Karpas-422 (cell line): ENCODE results near the gene ILK. TPM values are rescaled to one million over a fixed set of nuclear protein-coding genes. Genes with fewer than 3 reads are reported as not detected.

Experiments
- DNase-seq: peaks from one replicate; pipeline ENCODE4 v3.0.0-alpha.2; 2015
- H2AFZ ChIP-seq: fragments of 200-600 bp; sonication (generic); 2 replicates; pipeline ENCODE4 v1.6.1; 2014; ENCODE audit warnings: antibody characterized with exemption, low read length, mixed read lengths
- H3K27ac ChIP-seq: fragments of 200-600 bp; sonication (generic); 2 replicates; pipeline ENCODE4 v1.5.1; 2014; ENCODE audit warnings: mild to moderate bottlenecking, low read length, moderate library complexity
- H3K27me3 ChIP-seq: fragments of 200-600 bp; sonication (generic); 2 replicates; pipeline ENCODE4 v1.6.1; 2014; ENCODE audit warnings: low read length, mixed read lengths
- H3K36me3 ChIP-seq: fragments of 200-600 bp; sonication (generic); 2 replicates; pipeline ENCODE4 v1.6.1; 2014; ENCODE audit warnings: low read length, mixed read lengths; ENCODE audit not compliant: insufficient read depth
- H3K4me1 ChIP-seq: fragments of 200-600 bp; sonication (generic); 2 replicates; pipeline ENCODE4 v1.6.1; 2014; ENCODE audit warnings: mild to moderate bottlenecking, low read length, mixed read lengths
- H3K4me2 ChIP-seq: fragments of 200-600 bp; sonication (generic); 2 replicates; pipeline ENCODE4 v1.6.1; 2014; ENCODE audit warnings: low read length, low read depth, mild to moderate bottlenecking; ENCODE audit not compliant: poor library complexity, severe bottlenecking
- H3K4me3 ChIP-seq: fragments of 200-600 bp; sonication (generic); 2 replicates; pipeline ENCODE4 v1.5.1; 2014; ENCODE audit warnings: mild to moderate bottlenecking, antibody characterized with exemption, low read length, mixed read lengths
- H3K79me2 ChIP-seq: fragments of 200-600 bp; sonication (generic); 2 replicates; pipeline ENCODE4 v1.6.1; 2014; ENCODE audit warnings: mild to moderate bottlenecking, low read length, mixed read lengths
- H3K9ac ChIP-seq: fragments of 200-600 bp; sonication (generic); 2 replicates; pipeline ENCODE4 v1.6.0; 2014; ENCODE audit warnings: low read length
- H3K9me2 ChIP-seq: fragments of 200-600 bp; sonication (generic), shearing (Covaris generic); replicated peaks from 2 replicates; pipeline ENCODE4 v1.6.0; 2014; ENCODE audit warnings: mild to moderate bottlenecking, low read length, moderate library complexity; ENCODE audit not compliant: insufficient read depth
- H3K9me3 ChIP-seq: fragments of 300-700, 200-600 bp; sonication (generic); 2 replicates; pipeline ENCODE4 v1.6.1; 2014; ENCODE audit warnings: low read length, mixed read lengths
- H4K20me1 ChIP-seq: fragments of 200-600 bp; sonication (generic); 2 replicates; pipeline ENCODE4 v1.6.1; 2014; ENCODE audit warnings: mild to moderate bottlenecking, antibody characterized with exemption, low read length, low read depth; ENCODE audit not compliant: insufficient read depth
- total RNA-seq: library from RNA; depleted of rRNA; stranded (reverse); fragments of >200 nt; shearing (Covaris generic); gene quantifications from 2 replicates; pipeline ENCODE4 v1.2.3, GENCODE V29; 2014; ENCODE audit warnings: low replicate concordance

Gene ILK
- total RNA-seq, 1 experiment from 2014 or later = 48.6 TPM

DNA sequence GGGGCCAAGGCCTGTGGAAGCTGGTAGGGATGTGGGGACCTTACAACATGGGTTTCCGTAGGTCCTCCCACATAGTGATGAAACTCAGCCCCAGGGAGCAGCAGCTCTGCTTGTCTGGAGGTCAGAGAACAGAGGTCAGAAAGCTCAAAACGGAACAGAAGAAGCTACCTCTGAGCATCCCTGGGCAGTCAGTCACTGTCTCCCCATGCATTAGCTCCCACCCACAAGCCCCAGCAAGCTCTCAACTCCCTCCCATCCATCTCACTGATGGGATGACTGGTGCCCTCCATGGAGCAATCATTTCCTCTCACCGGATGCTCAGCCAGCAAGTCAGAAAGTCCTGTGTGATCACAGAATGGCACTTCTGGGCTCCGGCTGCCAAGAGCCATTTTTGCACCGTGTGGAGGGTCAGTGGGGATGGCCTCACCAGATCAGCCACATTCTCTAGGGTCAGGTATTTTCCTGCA lies 13.8 kb downstream of the ILK start:
- peak overlapping the region; percentile 100 for H3K4me2 ChIP-seq
- H2AFZ ChIP-seq = no peak overlapping the region
- no peaks in the 10 kb centered on the region for H3K36me3 ChIP-seq
- no peak overlapping the region for H3K4me3 ChIP-seq
- H3K27me3 ChIP-seq = no peaks in the 10 kb centered on the region
- no peak overlapping the region for H3K27ac ChIP-seq
- H3K9me3 ChIP-seq = no peaks in the 10 kb centered on the region
- no peak overlapping the region for H3K9ac ChIP-seq
- peaks cover 14% of the 10 kb centered on the region for H3K79me2 ChIP-seq
- no peaks in the 10 kb centered on the region for H4K20me1 ChIP-seq
- H3K9me2 ChIP-seq = no peaks in the 10 kb centered on the region
- DNase-seq = no peak
- peaks cover 32% of the 10 kb centered on the region for H3K4me1 ChIP-seq

DNA sequence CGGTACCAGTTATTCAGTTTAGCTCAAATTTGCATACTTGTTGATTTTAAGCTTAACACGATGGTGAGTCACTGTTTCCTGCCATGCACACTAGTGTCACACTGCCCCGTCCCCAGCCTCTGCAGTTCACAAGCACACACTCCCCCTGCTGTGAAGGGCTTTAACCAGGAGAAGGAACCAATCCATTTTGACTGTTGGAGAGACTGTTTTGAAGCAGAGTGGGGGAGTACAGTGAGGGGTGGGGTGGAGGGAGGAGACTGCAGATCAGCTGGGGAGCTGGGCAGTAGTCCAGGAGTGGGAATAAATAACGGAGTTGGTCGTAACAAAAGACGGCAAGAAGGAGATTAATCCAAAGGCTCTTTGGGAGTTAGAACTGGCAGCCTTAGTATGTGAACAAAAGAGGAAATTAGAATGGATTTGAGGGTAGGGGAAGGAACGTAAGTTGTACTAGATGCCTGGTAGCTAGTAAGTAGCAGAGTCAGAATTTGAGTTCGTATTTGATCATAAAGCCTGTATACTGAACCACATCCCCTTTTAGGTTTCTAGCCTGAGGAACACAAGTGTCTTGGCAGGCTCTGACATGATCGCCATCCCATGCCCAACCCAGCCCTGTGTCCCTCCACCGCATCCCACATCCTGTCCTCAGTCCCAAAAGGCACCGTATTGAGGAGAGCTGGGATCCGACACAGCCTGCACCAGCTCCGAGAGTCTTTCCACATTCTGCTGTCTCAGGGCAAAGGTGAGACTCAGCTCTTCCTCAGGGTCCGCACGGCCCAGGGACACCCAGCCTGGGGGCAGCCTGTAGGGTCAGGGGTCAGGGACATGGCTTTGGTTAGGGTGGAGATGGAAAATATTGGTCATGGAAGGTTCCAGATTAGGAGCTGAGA lies 14.8 kb downstream of the ILK start:
- DNase-seq = peak; percentile 59
- Histone ChIP-seq H3K79me2 (peaks cover 14% of the 10 kb centered on the region), H3K9me2 (no peaks in the 10 kb centered on the region), H2AFZ (peak overlapping the region; percentile 76; the same call in 1 of the 2 replicates), H3K27me3 (no peaks in the 10 kb centered on the region), H3K9ac (peak overlapping the region; percentile 85), H4K20me1 (no peaks in the 10 kb centered on the region), H3K9me3 (no peaks in the 10 kb centered on the region), H3K36me3 (no peaks in the 10 kb centered on the region), H3K4me2 (peak overlapping the region; percentile 100), H3K4me3 (peak overlapping the region; percentile 99), H3K4me1 (peaks cover 22% of the 10 kb centered on the region), H3K27ac (no peak overlapping the region)

DNA sequence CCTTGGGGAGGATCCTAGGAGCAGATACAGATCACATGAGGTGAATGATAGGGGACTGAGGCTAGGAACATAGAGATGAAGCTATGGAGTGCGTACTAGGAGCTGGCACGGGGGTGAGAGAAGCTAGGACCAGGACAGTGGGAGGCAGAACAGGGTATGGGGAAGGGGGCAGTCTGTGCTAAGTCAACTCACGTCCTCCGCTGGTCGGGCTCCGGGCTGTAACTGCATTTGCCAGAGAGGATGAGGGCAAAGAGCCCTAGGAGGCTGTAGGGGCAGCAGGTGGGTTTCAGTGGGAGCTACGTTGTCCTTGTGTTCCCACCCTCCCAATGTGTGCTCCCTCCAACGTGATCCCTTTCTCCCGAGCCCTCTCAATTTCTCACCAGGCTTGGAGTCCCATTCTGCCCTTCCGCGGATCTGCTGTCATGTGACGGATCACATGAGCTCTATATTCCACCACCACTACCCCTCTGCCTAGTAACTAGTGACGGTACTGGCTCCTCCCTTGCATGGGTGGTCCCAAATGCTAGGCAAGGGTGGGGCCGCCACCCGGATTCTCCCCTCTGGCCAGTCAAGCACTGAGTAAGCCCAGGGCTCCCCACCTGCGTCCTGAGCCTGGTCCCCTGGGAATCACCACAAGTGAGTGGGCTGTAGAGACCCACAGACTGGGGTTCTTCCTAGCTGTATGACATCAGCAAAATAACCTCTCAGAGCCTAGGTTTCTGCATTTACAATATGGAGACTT lies 15.6 kb downstream of the ILK start, which contains the start of gene TPP1:
TSS of gene TPP1 (minus strand) at position 419 of the 742 bp plus-strand sequence. CDS start at position 397, 22 bp downstream.
- Histone ChIP-seq H2AFZ (peak within 1 kb of the TSS; percentile 81; the same call in 1 of the 2 replicates), H3K9me2 (no peaks in the 10 kb centered on the region), H3K4me1 (peaks cover 21% of the 10 kb centered on the region), H3K27ac (no peak within 1 kb of the TSS), H3K9me3 (no peaks in the 10 kb centered on the region), H3K4me2 (peak within 1 kb of the TSS; percentile 100), H3K4me3 (peak within 1 kb of the TSS; percentile 99), H3K36me3 (no peaks in the 10 kb centered on the region), H3K9ac (peak within 1 kb of the TSS; percentile 85), H3K27me3 (no peaks in the 10 kb centered on the region), H3K79me2 (peaks cover 14% of the 10 kb centered on the region), H4K20me1 (no peaks in the 10 kb centered on the region)
- peak; percentile 96 for DNase-seq

DNA sequence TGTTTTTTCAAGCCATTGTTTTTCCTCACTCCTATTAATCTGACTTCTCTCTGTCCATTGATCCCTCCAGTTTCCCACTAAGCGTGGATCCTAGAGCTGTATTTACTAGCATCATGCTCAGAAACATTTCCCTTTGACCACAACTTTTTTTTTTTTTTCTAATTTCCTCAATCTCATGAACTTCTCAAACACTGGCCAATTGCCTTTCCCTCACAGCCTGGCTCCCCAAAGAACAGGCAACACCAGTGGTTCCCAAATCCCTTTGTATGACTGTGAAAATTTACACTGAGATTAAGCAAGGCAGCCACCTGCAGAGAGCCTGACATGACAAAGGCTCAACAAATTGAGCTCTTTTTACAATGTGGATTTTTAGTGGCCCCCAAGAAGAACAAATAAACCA lies 17.1 kb downstream of the ILK start:
- Histone ChIP-seq H3K36me3 (no peaks in the 10 kb centered on the region), H4K20me1 (no peaks in the 10 kb centered on the region), H2AFZ (no peak overlapping the region), H3K9me2 (no peaks in the 10 kb centered on the region), H3K27ac (no peak overlapping the region), H3K9ac (no peak overlapping the region), H3K4me2 (no peak overlapping the region), H3K79me2 (peaks cover 14% of the 10 kb centered on the region), H3K9me3 (no peaks in the 10 kb centered on the region), H3K4me3 (no peak overlapping the region), H3K4me1 (peaks cover 21% of the 10 kb centered on the region), H3K27me3 (no peaks in the 10 kb centered on the region)
- DNase-seq = no peak

DNA sequence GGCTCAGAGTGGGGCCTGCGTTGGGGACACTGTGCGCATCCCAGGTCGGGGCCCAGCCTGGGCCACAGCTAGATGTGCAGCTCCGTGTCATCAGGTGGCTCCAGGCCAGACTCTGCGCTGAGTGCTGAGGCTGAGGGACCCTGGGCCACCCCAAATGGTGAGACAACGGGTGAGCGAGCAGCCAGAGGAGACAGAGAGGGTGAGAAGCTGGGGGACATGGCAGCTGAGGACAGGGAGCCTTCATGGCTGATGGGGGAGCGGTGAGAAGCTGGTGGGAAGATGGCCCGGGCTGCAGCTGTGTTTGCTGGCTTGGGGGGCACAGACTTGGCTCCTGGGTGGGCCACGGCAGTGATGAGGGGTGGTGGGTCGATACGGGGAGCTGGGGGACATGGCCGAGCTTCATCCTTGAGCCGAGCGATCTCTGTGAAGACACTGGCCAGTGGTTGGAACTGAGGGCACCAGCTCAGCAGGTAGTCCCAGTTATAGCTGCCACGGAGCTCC lies 18.2 kb downstream of the ILK start:
- Histone ChIP-seq H3K27ac (no peak overlapping the region), H3K4me2 (no peak overlapping the region), H3K4me3 (no peak overlapping the region), H3K36me3 (no peaks in the 10 kb centered on the region), H3K79me2 (peaks cover 14% of the 10 kb centered on the region), H2AFZ (no peak overlapping the region), H3K9me2 (no peaks in the 10 kb centered on the region), H3K27me3 (no peaks in the 10 kb centered on the region), H3K9ac (no peak overlapping the region), H3K4me1 (peaks cover 21% of the 10 kb centered on the region), H3K9me3 (no peaks in the 10 kb centered on the region), H4K20me1 (no peaks in the 10 kb centered on the region)
- DNase-seq = no peak

DNA sequence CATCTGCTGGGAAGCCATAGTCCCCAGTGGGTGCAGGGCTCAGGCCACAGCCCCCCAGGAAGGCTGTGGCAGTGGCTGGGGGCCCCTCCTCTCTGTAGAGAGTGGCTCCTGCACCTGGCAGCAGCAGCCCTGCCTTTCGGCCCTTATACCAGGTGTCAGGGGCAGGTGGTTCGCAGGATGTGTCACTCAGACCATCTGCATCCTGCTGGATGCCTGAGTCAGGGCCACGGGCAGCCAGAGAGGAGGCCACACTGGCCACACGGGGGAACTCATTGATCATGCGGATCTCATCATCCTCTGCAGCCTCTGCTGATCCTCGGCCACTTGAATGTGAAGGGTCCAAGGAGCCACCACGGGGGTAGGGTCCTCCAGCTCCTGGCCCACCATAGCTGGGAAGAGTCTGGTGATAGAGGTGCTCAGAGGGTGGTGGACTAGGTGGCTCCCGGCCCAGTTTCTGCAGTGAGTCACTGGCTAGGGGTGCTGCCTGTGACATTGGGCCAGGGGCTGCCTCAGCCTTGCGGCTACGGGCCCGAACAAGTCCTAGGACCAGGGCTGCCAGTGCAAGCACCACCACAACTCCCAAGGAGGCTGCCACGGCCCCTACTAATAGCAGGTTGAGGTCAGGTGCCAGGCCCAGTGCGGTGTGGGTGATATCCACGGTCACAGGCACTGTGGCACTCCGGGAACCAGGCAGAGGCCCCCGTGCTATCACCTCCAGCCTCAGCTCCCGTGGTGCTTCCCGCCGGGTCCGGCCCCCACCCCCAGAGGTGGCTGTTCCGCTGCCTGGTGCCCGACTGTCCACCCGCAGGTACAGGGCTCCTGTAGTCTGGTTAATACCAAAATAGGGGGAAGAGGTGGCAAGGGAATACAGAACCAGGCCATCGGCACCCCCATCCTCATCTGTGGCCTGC lies 18.9 kb downstream of the ILK start:
- no peak overlapping the region for H3K4me3 ChIP-seq
- H3K27me3 ChIP-seq = no peaks in the 10 kb centered on the region
- H3K9ac ChIP-seq = no peak overlapping the region
- peaks cover 21% of the 10 kb centered on the region for H3K4me1 ChIP-seq
- peaks cover 13% of the 10 kb centered on the region for H3K79me2 ChIP-seq
- DNase-seq = no peak
- H3K27ac ChIP-seq = no peak overlapping the region
- no peaks in the 10 kb centered on the region for H3K9me3 ChIP-seq
- H3K4me2 ChIP-seq = no peak overlapping the region
- no peaks in the 10 kb centered on the region for H4K20me1 ChIP-seq
- no peaks in the 10 kb centered on the region for H3K9me2 ChIP-seq
- no peaks in the 10 kb centered on the region for H3K36me3 ChIP-seq
- H2AFZ ChIP-seq = no peak overlapping the region

DNA sequence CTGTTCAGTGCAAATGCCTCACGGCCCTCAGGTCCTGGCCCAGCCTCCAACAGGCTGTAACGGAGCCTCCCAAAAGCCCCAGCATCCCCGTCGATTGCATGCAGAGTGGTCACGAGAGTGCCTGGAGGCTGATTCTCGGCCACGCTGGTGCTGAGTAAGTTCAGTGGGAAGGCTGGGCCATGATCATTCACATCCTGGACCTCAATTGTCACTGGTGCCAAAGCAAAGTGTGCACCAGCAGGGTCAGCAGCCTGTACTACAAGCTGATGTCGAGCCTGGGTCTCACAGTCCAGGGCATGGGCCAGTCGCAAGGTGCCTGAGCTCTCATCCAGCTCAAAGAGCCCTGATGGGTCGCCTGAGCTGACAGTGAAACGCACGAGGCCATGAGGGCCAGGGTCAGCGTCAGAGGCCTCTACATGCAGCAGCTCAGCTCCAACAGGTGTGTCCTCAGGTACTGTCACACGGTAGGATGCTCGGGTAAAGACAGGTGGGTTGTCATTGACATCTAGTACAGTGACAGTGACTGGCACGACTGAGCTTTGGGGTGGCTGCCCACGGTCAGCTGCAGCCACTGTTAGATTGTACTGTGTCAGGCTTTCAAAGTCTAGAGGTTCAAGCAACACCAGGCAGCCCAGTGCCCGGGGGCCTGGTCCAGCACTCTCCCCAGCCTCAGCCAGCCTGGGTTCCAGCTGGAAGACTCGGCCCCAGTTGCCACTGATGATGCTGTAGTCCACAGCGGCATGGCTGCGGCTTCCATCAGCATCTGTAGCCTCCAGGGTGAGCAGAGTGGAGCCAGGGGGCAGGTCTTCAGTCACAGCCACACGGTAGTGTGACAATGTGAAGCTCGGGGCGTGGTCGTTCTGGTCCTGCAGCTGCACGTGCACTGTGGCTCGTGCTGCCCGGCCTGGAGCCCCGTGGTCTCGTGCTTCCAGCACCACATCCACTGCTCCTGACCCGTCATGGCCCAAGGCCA lies 20.1 kb downstream of the ILK start:
- Histone ChIP-seq H4K20me1 (no peaks in the 10 kb centered on the region), H3K27ac (no peak overlapping the region), H3K36me3 (no peaks in the 10 kb centered on the region), H3K4me2 (no peak overlapping the region), H3K79me2 (peaks cover 4% of the 10 kb centered on the region), H3K9ac (no peak overlapping the region), H3K9me2 (no peaks in the 10 kb centered on the region), H3K27me3 (no peaks in the 10 kb centered on the region), H2AFZ (no peak overlapping the region), H3K4me1 (peaks cover 13% of the 10 kb centered on the region), H3K4me3 (no peak overlapping the region), H3K9me3 (no peaks in the 10 kb centered on the region)
- no peak for DNase-seq
